Neural cell (in vitro differentiated cells): Measurements from ENCODE around the gene EVL. TPM values are rescaled to one million over a fixed set of nuclear protein-coding genes. Genes with fewer than 3 reads are reported as not detected.
A peak's percentile ranks its signal among the peaks of the same experiment; 100 is the strongest.

Source experiments
- H2AFZ ChIP-seq: fragments of 200-600, 300-800 bp; sonication (generic), shearing (Covaris generic); 2 replicates; pipeline ENCODE4 v1.6.0; 2014; ENCODE audit warnings: low read depth, mild to moderate bottlenecking, antibody characterized with exemption, low read length, moderate library complexity
- H3F3A ChIP-seq: fragments of 200-600 bp; shearing (Covaris generic); 2 replicates; pipeline ENCODE4 v1.6.1; 2016; ENCODE audit warnings: mild to moderate bottlenecking, moderate library complexity, mixed read lengths, antibody characterized with exemption, low read length; ENCODE audit not compliant: insufficient read depth, poor library complexity, severe bottlenecking
- H3K27ac ChIP-seq: fragments of 200-600, 300-800 bp; sonication (generic), shearing (Covaris generic); 2 replicates; pipeline ENCODE4 v1.5.1; 2014; ENCODE audit warnings: mild to moderate bottlenecking, low read length, moderate library complexity
- H3K27me3 ChIP-seq: fragments of 300-800, 200-600 bp; sonication (generic), shearing (Covaris generic); 2 replicates; pipeline ENCODE4 v1.6.0; 2014; ENCODE audit warnings: mild to moderate bottlenecking, low read depth, low read length, moderate library complexity; ENCODE audit not compliant: insufficient read depth
- H3K36me3 ChIP-seq: fragments of 300-800, 200-600 bp; sonication (generic), shearing (Covaris generic); 2 replicates; pipeline ENCODE4 v1.5.1; 2014; ENCODE audit warnings: mild to moderate bottlenecking, antibody characterized with exemption, low read length, moderate library complexity; ENCODE audit not compliant: insufficient read depth
- H3K4me2 ChIP-seq: fragments of 300-800, 200-600 bp; sonication (generic), shearing (Covaris generic); 2 replicates; pipeline ENCODE4 v1.6.0; 2014; ENCODE audit warnings: mild to moderate bottlenecking, low read length
- H3K4me3 ChIP-seq: fragments of 300-800, 200-600 bp; sonication (generic), shearing (Covaris generic); 2 replicates; pipeline ENCODE4 v1.5.1; 2014; ENCODE audit warnings: mild to moderate bottlenecking, low read length, moderate library complexity
- H3K79me2 ChIP-seq: fragments of 200-600 bp; shearing (Covaris generic); replicated peaks from 2 replicates; pipeline ENCODE4 v1.6.0; 2014; ENCODE audit warnings: mild to moderate bottlenecking, low read length, moderate library complexity; ENCODE audit not compliant: insufficient read depth
- H3K9ac ChIP-seq: fragments of 300-800, 200-600 bp; sonication (generic), shearing (Covaris generic); 2 replicates; pipeline ENCODE4 v1.6.1; 2016; ENCODE audit warnings: mild to moderate bottlenecking, low read length, mixed read lengths
- H3K9me2 ChIP-seq: fragments of 200-600 bp; shearing (Covaris generic); 2 replicates; pipeline ENCODE4 v1.6.1; 2016; ENCODE audit warnings: mild to moderate bottlenecking, low read length, mixed read lengths; ENCODE audit not compliant: insufficient read depth
- H3K9me3 ChIP-seq: fragments of 200-600, 300-800 bp; sonication (generic), shearing (Covaris generic); 2 replicates; pipeline ENCODE4 v1.6.1; 2016; ENCODE audit warnings: mild to moderate bottlenecking, mixed run types, low read length, moderate library complexity, mixed read lengths
- H4K20me1 ChIP-seq: fragments of 200-600 bp; shearing (Covaris generic); 2 replicates; pipeline ENCODE4 v1.6.1; 2016; ENCODE audit warnings: mild to moderate bottlenecking, mixed run types; ENCODE audit not compliant: insufficient read depth
- EP300 ChIP-seq: fragments of 450-650 bp; conservative IDR thresholded peaks from 2 replicates; pipeline ENCODE4 v1.6.1; 2014; ENCODE audit warnings: antibody characterized with exemption, mild to moderate bottlenecking, moderate library complexity; ENCODE audit not compliant: poor library complexity, severe bottlenecking
- POLR2AphosphoS5 ChIP-seq: IDR thresholded peaks from 2 replicates; pipeline ENCODE4 v1.6.1; 2012
- SMC3 ChIP-seq: fragments of 450-650 bp; conservative IDR thresholded peaks from 2 replicates; pipeline ENCODE4 v1.6.1; 2014; ENCODE audit warnings: antibody characterized with exemption, mild to moderate bottlenecking, moderate library complexity; ENCODE audit not compliant: poor library complexity
- polyA plus RNA-seq: library from polyadenylated mRNA; depleted of rRNA; stranded (reverse); fragments of >200 nt; gene quantifications from 2 replicates; pipeline ENCODE4 v1.2.3, GENCODE V29; 2014
- TF ChIP-seq, protein P1 (sequence below): fragments of 450-650 bp; IDR thresholded peaks from 2 replicates; pipeline ENCODE4 v1.5.1; 2014; ENCODE audit warnings: antibody characterized with exemption, mild to moderate bottlenecking, moderate library complexity; ENCODE audit not compliant: poor library complexity, severe bottlenecking

Gene EVL
- polyA plus RNA-seq, 1 donor from 2014 or later: 387 TPM

GRCh38 chr14:100147181-100147631, 82.0 kb downstream of the EVL start:
- Histone ChIP-seq H3K27me3 (no peaks in the 10 kb centered on the region), H3K4me3 (no peak overlapping the region), H3K4me2 (no peak overlapping the region), H3K9ac (no peak overlapping the region), H2AFZ (no peak overlapping the region), H3K36me3 (no peaks in the 10 kb centered on the region), H3K79me2 (no peaks in the 10 kb centered on the region), H3K27ac (no peak overlapping the region), H3F3A (no peaks in the 10 kb centered on the region), H4K20me1 (no peaks in the 10 kb centered on the region), H3K9me3 (no peaks in the 10 kb centered on the region), H3K9me2 (no peaks in the 10 kb centered on the region)
- no peak for TF ChIP-seq EP300
- peak; percentile 9 for TF ChIP-seq POLR2AphosphoS5

DNA sequence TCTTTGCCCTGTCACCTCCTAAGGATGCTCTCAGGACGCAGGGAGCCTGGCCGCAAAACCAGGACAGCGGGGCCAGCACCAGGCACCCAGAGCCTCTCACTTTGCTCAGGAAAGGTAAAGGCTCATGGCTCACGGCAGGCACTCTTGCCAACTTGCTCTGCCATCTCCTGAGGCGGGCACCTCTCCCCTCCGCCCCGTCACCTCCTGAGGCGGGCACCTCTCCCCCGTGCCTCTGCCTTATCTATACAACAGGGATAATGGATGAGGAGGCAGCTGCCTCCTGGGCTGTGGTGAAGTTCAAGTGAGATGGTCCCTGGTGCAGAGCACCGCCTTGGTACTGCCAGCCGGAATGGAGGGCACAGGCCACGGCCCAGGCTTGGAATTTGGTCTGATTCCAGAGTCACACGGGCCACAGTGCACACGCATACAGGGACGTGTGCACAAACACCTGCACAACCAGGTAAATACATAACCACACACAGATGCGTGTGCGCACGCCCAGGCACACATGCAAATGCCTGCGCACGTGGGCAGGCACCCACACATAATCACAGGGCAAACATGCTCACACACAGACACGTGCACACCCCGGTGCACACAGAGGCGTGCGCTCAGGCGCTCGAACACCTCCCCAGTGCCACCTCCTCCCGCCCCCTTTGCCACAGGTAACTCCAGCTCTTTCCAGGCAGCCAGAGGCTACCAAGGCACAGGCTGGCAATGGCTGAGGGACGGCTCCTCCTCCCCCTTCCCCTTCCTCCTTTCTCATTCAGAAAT, 82.7 kb downstream of the EVL start:
- Histone ChIP-seq H3K9ac (no peak overlapping the region), H2AFZ (no peak overlapping the region), H3K4me3 (no peak overlapping the region), H3F3A (no peaks in the 10 kb centered on the region), H3K79me2 (no peaks in the 10 kb centered on the region), H3K27ac (no peak overlapping the region), H3K9me3 (no peaks in the 10 kb centered on the region), H3K9me2 (no peaks in the 10 kb centered on the region), H3K27me3 (no peaks in the 10 kb centered on the region), H3K36me3 (no peaks in the 10 kb centered on the region), H4K20me1 (no peaks in the 10 kb centered on the region), H3K4me2 (no peak overlapping the region)
- TF ChIP-seq, protein P1, sequence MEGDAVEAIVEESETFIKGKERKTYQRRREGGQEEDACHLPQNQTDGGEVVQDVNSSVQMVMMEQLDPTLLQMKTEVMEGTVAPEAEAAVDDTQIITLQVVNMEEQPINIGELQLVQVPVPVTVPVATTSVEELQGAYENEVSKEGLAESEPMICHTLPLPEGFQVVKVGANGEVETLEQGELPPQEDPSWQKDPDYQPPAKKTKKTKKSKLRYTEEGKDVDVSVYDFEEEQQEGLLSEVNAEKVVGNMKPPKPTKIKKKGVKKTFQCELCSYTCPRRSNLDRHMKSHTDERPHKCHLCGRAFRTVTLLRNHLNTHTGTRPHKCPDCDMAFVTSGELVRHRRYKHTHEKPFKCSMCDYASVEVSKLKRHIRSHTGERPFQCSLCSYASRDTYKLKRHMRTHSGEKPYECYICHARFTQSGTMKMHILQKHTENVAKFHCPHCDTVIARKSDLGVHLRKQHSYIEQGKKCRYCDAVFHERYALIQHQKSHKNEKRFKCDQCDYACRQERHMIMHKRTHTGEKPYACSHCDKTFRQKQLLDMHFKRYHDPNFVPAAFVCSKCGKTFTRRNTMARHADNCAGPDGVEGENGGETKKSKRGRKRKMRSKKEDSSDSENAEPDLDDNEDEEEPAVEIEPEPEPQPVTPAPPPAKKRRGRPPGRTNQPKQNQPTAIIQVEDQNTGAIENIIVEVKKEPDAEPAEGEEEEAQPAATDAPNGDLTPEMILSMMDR: no peak
- TF ChIP-seq SMC3: no peak
- peak; percentile 24 for TF ChIP-seq POLR2AphosphoS5

- H3K27me3 ChIP-seq: no peaks in the 10 kb centered on the region
- H3K4me2 ChIP-seq: no peak overlapping the region
- no peak overlapping the region for H2AFZ ChIP-seq
- TF ChIP-seq EP300: no peak
- peak; percentile 3 for TF ChIP-seq POLR2AphosphoS5
- no peak overlapping the region for H3K27ac ChIP-seq
- H3K36me3 ChIP-seq: no peaks in the 10 kb centered on the region
- no peak overlapping the region for H3K4me3 ChIP-seq
- H3K9me2 ChIP-seq: no peaks in the 10 kb centered on the region
- H3K9ac ChIP-seq: no peak overlapping the region
- H3K79me2 ChIP-seq: no peaks in the 10 kb centered on the region
- no peaks in the 10 kb centered on the region for H3F3A ChIP-seq
- H3K9me3 ChIP-seq: no peaks in the 10 kb centered on the region
- H4K20me1 ChIP-seq: no peaks in the 10 kb centered on the region
Observed at GRCh38 chr14:100148837-100149731, 83.9 kb downstream of the EVL start.
